ENCODE measurements around the gene ADGRG1.

DNA sequence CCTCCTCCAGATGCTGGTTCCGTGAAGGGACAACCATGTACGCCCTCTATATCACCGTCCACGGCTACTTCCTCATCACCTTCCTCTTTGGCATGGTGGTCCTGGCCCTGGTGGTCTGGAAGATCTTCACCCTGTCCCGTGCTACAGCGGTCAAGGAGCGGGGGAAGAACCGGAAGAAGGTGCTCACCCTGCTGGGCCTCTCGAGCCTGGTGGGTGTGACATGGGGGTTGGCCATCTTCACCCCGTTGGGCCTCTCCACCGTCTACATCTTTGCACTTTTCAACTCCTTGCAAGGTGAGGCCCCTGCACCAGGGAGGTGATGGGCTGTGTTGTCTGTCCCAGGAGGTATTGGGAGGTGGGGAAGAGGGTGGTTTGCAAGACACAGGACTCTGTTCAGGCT is 57.2 kb downstream of the ADGRG1 start:
- TF ChIP-seq, protein P1, sequence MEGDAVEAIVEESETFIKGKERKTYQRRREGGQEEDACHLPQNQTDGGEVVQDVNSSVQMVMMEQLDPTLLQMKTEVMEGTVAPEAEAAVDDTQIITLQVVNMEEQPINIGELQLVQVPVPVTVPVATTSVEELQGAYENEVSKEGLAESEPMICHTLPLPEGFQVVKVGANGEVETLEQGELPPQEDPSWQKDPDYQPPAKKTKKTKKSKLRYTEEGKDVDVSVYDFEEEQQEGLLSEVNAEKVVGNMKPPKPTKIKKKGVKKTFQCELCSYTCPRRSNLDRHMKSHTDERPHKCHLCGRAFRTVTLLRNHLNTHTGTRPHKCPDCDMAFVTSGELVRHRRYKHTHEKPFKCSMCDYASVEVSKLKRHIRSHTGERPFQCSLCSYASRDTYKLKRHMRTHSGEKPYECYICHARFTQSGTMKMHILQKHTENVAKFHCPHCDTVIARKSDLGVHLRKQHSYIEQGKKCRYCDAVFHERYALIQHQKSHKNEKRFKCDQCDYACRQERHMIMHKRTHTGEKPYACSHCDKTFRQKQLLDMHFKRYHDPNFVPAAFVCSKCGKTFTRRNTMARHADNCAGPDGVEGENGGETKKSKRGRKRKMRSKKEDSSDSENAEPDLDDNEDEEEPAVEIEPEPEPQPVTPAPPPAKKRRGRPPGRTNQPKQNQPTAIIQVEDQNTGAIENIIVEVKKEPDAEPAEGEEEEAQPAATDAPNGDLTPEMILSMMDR (IDR thresholded peaks at IDR 0.05), result no peak
- no peak for TF ChIP-seq ZFX (IDR thresholded peaks at IDR 0.05; ENCODE audit: borderline replicate concordance)
